CD4-positive, alpha-beta T cell treated with Interleukin-10 for 1 hour (primary cell): Measurements from ENCODE around the gene TMEM82.

Source experiments
- DNase-seq: peaks from one replicate; pipeline ENCODE4 v3.0.0-alpha.2; 2020

Gene TMEM82

DNA sequence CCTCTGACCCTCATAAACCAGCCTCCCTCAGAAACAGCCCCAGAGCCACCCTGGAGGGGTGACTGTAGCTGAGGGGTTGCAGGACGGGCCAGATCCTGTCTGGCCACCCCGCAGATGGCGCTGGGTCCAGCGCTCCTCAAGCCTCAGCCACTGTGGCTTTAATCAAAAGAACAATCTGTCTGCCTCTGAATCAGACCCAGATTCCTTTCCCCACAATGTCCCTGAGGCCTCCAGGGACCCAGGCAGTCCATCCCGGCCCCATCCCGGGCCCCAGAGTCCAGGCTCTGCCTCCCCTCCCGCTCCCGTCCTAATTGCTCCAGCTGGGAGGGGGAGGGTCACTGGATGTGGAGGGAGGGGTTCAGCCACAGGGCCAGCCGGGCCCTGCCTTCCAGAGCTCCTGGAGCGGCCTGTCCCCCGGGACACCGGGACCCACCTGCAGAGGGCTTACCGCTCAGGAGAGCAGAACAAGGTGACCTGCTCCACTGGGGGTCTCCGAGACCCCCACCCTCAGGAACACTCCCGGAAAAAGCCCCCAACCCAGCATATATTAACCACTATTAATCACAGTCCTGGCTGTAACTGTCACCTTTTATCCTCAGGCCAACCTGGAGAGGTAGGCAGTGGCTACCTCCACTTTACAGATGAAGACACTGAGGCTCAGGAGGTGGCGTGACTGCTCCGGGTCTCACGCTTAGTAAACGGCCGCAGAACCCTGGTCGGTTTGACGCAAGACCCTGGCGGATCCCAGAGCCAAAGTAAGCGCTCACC lies 15.5 kb downstream of the TMEM82 start:
- no peak for DNase-seq

DNA sequence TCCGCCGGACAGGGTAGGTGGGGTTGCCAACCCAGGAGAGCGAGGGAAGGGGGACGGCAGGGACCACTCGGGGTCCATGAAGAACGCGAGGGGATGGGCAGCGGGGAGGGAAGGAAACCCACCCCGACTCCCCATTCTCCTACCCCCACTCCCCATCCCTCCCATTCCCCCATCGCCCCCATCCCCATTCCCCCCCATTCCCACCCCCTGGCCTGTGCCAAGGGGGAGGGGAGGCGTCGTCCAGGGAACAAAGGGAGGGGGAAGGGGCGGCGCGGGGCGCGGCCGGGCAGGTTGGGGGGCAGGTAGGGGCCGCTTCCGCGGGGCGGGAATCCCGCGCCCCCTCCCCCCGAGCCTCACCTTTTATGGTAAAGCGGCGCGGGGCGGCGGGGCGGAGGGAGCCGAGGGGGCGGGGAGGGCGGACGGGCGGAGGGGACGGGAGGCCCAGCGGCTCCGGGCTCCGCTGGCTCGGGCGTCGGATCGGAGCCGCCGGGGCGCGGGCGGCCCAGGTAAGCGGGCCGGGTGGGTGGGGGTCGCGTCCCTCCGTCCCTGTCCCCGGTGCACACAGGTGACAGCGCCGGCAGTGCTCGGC lies 16.1 kb downstream of the TMEM82 start, which contains the start of gene FBLIM1:
FBLIM1 (plus strand) TSS at position 453 of the 589 bp plus-strand sequence. CDS start 6,189 bp downstream, outside the sequence.
- no peak for DNase-seq

- no peak for DNase-seq
Measured at GRCh38 chr1:15758953-15759661, 16.8 kb downstream of the TMEM82 start.

DNA sequence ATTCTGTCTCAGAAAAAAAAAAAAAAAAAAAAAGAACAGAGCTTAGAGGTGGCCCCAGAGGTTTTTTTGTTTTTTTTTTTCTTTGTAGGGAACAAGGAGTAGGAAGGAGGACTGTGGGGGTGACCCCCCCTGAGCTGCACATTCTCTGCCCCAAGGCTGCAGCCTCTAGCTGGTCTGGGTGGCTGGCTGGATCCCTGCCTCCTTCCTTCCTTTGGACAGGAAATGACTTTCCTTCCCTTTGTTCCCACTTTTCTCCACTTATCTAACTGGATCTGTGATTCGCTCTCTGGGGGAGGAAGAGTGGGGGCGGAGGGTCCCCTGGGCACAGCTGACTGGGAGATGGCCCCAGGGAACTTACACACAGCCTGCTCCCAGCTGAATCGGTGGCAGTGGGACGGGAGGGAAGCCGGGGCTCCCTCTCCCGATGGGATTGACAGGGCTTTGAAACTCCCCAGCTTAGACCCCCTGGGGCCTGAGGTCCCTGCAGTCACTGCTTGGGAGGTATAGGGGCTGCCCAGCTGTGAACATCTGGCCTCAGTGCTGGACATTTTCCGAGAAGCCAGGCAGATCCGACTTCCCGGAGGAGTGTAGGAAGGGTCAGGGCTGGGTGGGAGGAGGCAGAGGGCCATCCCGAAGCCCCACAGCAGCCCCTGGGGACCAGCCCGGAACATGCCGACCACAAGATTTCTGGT lies 18.4 kb downstream of the TMEM82 start:
- no peak for DNase-seq

GRCh38 chr1:15761366-15762128 lies 19.2 kb downstream of the TMEM82 start:
- no peak for DNase-seq

DNA sequence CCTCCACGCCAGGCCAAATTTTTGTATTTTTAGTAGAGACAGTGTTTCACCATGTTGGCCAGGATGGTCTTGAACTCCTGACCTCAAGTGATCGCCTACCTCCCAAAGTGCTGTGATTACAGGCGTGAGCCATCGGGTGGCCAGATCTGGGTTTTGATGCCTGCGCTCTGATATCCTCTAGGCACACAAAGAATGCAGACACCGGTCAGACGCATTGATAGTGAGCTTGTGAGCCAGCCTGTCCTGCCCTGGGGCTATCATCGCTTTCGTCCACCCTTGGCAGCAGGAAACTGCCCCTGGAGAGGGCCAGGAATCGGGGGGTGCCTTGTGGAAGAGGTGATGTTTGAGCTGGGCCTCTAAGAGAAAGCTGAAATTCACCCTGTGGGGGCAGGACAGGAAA lies 20.2 kb downstream of the TMEM82 start:
- DNase-seq: no peak

GRCh38 chr1:15764269-15764764 lies 22.0 kb downstream of the TMEM82 start:
- DNase-seq: no peak

- DNase-seq: no peak
Measured at GRCh38 chr1:15764890-15765289, 22.6 kb downstream of the TMEM82 start.

GRCh38 chr1:15765495-15766194 lies 23.3 kb downstream of the TMEM82 start:
- no peak for DNase-seq

- no peak for DNase-seq
Measured at GRCh38 chr1:15767941-15768340, 25.6 kb downstream of the TMEM82 start.

DNA sequence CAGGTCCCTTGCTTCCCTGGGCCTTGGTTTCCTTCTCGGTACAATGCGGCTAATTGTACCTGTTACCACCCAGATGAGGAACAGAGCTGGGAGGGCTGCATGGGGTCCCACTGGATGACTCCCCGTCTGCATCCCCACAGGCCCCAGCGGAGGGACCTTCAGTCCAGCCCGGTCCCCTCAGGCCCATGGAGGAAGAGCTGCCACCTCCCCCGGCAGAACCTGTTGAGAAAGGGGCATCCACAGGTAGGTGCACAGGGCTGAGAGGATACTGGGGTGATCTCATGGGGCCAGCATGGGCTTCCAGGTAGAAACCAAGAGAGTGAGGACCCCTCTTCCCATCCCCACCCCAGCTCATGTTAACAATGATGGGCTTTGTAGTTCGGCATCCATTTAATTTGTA lies 26.1 kb downstream of the TMEM82 start:
- DNase-seq: no peak

GRCh38 chr1:15770313-15770962 lies 28.1 kb downstream of the TMEM82 start:
- DNase-seq: no peak

GRCh38 chr1:15771836-15772515 lies 29.7 kb downstream of the TMEM82 start:
- DNase-seq: no peak

GRCh38 chr1:15775706-15776105 lies 33.4 kb downstream of the TMEM82 start:
- DNase-seq: no peak

DNA sequence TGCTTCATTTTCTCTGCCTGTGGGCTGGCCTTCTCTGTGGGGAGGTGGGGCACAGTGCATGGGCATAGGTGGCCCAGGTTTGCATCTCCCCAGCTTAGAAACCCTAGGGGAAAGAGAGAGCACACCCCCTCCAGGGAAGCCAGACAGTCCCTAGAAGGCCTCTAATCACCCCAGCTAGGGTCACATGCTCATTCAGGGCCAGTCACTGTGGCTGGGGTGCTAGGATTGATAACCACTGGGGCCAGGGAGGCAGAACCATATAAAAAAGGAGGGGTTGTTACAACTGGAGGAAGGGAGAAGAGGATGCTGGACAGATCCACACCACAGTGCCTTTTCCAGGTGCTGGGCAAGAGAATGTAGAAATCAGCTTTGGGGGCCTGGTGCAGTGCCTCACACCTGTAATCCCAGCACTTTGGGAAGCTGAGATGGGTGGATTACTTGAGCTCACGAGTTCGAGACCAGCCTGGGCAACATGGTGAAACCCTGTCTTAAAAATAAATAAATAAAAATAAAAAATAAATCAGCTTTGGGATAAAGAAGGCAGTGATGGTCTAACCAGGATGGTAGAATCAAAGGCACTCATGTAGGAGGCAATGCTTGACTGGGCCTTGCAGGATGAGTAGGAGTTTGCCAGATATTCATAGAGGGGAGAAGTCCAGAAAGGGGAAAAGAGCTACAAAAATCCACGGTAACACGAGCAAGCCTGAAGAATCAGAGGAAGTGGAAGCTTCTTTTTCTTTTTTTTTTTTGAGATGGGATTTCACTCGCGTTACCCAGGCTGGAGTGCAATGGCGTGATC lies 35.8 kb downstream of the TMEM82 start:
- DNase-seq: no peak

DNA sequence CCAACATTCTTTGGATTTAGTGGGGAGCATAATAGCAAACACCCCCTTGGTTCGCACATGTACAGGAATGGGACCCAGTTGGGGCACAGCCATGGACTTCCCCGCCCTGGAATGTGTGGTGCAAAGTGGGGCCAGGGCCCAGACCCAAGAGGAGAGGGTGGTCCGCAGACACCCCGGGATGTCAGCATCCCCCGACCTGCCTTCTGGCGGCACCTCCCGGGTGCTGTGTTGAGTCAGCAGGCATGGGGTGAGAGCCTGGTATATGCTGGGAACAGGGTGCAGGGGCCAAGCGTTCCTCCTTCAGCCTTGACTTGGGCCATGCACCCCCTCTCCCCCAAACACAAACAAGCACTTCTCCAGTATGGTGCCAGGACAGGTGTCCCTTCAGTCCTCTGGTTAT lies 43.4 kb downstream of the TMEM82 start:
- DNase-seq: no peak

- no peak for DNase-seq
Measured at GRCh38 chr1:15786581-15786980, 44.3 kb downstream of the TMEM82 start.

DNA sequence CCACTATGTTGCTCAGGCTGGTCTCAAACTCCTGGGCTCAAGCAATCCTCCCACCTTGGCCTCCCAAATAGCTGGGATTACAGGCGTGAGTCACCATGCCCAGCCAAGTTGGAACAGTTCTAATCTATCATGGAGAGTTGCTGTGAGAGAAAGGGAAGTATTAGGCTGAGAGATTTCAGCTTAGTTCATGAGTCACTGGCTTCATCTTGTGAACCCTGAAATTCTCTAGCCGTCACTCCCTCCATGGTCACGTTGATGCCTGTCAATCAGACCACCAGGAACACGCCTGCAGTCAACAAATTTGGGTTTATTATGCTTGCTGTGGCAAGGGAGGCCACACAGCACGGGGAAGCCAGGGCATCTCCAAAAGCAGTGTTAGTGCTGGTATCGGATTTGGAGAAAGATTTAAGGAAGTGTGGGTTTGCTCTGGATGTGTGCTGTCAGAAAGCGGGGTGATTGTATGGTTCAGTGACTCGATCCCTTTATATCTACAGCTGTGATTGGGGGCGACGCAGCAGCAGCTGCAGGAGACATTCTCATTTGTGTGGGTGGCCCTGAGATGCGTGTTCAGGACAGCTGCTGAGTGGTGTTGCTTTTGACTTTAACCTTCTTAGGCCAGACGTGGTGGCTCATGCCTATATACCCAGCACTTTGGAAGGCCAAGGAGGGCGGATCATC lies 46.5 kb downstream of the TMEM82 start:
- DNase-seq: no peak

- no peak for DNase-seq
Measured at GRCh38 chr1:15796086-15796462, 53.8 kb downstream of the TMEM82 start.
